HG03175 (cell line): ENCODE results near the gene BHLHE23.
A peak's percentile ranks its signal among the peaks of the same experiment; 100 is the strongest.

Experiments used
- ATAC-seq: cut with Tn5 transposase; IDR thresholded peaks from one replicate; pipeline ENCODE4 v1.9.1; 2021; ENCODE audit warnings: mild to moderate bottlenecking, moderate library complexity; ENCODE audit not compliant: unreplicated experiment

BHLHE23 gene

DNA sequence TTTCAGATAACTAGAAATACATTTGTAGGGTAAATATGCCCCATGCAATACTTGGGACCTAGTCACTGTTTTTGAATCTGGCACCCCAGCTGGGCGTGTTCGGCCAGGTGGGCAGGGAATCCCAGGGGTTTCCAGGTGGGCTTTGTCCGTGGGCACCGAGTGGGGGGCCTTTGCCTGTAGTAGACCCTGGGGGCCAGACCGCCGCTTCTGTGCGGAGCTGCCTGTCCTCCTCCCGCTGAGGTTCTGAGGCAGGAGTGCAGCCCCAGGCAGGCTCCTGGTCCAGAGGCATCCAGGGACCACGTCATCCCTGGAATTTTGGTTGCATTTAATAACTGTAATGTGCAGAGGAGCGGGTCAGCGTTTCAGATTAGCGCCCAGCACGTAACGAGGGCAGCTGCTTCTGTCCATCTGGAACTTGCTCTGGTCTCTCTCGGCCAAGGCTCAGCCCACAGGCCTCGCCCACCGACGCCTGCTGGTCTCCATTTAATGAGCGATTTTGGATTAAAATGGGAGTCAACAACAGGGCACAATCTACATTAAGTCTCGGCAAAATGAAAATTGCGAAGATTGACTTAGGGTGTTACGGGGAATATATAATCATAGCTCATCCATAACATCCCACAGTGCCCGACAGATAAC is 12.8 kb downstream of the BHLHE23 start:
- no peak for ATAC-seq

GRCh38 chr20:62991863-62992262 is 14.9 kb downstream of the BHLHE23 start:
- no peak for ATAC-seq

DNA sequence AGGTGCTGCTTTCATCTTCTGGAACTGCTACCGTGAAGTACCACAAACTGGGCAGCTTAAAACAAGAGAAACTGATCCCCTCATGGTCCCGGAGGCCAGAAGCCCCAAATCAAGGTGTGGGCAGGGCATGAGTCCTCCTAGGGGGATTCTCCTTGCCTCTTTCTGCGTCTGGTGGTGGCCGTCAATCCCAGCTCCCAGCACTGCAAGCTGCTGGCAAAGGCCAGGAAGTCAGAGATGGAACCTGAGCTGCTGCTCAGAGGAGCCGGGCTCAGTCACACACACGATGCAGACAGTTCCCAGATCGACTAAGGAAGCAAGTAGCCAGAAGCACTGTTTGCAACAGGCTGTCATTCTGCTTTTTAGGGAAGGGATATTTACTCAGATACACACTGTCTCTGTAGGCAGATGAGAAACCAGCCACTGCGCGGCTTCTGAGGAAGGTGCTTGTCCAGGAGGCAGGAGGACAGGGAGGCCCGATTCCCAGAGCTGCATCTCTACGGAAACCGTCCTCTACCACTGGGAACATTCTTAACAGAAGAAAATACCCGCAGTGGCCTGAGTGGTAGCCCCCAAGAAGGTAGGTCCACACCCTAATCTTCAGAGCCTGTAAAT is 15.5 kb downstream of the BHLHE23 start:
- no peak for ATAC-seq

- ATAC-seq: no peak
Measured at GRCh38 chr20:62990306-62990825, 16.4 kb downstream of the BHLHE23 start.

DNA sequence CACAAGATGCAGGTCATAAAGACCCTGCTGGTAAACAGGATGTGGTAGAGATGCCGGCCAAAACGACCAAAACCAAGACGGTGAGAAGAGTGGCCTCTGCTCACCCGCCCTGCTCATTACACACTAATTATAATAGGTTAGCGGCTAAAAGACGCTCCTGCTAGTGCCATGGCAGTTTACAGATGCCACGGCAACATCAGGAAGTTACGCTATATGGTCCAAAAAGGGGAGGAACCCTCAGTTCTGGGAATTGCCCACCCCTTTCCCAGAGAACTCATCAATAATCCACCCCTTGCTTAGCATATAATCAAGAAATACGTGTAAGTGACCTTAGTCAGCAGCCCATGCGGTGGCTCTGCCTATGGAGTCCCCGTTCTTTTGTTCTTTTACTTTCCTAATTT is 17.6 kb downstream of the BHLHE23 start:
- no peak for ATAC-seq

DNA sequence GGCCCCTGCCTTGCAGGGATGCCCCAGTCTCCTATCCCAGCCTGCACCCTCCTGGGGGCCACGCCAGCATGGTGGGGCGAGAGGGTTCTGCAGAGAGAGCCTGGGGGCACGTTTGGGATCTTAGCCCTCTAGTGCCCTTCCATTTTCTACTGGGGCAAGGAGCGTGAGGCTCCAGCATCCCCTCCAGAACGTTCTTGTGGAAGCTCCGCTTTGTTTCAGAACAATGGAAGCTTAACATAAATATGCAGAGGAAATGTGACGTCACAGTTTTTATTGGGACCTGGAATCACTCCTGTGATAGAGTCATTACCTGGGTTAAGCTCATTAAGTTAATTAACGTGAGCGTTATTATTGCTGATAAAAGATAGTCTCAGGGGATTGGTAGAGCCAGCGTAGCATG is 19.6 kb downstream of the BHLHE23 start:
- ATAC-seq: no peak

GRCh38 chr20:62986257-62986800 is 20.4 kb downstream of the BHLHE23 start:
- no peak for ATAC-seq

DNA sequence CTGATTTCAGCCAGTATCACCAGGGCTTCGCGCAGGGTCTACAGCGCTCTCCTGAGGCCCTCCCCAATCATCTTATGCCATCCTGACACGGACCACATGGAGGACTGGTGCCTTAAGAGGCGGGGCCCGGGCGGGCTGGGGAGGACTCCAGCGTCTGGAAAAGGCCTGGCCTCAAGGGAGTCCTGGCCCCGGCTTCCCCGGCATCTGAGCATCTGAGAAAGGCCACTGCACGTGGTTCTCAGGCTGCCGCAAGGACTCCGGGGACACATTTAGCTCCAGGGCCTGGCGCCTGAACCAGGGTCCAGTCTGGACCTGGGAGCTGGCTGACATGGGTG is 21.4 kb downstream of the BHLHE23 start:
- ATAC-seq: no peak

DNA sequence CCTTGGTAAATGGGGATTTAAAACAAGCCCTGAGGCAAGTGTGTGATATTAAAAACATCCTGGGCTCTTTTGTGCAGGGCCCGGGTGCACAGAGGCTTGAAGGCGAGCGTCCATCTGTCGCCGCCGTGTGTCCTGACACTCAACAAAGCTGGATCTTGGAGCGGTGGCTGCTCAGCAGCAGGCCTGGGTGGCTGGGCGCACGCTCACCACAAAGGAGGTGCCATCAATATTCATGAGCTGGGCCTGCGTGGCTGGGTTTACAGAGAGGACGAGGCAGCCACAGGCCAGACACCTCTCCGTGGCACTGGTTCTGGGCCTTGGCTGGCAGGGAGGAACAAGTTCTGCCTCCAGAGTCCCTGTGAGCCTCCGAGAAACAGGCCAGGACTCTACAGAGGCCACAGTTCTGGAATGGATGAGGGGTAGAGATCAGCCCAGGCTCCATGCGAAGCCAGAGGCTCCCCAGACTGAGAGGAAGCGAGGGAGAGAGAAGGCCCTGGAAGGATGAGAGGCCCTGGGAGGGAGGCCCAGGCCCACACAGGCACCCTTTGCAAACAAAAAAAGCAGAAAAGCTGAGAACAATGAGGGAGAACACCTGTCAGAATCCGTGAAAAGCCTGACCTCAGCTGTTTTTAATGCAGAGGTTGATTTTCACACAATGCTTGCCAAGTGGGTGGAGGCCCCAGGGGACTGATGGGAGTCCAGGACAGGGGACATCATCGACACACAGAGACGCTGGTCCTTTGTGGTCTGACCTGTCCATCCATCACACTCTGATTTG is 21.9 kb downstream of the BHLHE23 start:
- ATAC-seq: no peak

- no peak for ATAC-seq
Measured at GRCh38 chr20:62983210-62983609, 23.6 kb downstream of the BHLHE23 start.

DNA sequence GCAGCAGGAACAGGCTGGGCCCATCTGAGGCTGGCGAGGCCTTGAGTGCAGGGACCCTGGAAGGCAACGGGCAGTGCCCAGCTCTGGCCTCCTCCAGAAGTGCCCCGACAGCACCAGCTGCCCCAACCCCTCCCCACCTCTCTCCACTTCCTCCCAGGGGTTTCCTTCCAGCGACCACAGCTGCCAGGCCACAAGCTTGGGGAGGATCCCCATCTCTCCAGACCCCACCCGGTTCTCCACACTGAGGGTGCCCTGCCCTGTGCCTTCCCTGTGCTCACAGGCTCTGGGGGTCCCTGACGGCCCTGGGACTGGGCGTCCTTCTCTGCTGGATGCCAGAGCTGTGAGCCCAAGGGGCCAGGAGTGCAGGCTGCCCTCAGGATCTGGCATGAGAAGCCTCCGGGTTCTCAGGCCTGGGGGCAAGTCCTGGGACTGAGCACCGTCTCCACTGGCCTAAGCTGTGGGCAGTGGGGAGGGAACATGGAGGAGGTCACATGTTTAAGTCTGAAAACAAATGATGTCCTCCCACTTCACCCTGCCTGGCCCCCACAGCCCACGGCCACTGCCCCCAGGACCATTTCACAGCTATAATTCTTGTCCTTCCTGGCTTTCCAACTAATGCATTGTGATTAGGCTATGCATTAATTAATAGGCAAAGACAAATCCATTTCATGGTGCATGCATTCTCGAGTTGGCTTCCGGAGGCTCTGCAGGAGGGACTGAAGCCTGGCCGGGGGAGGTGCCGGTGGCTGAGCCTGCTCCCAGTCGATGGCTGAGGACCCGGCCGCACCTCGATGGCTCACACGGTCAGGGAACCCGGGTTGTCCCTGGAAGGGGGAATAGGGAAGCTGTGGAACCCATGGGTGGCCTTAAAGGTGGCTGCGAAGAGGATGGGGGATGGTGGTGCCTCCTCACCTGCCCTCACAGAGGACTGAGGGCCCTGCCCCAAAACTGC is 24.4 kb downstream of the BHLHE23 start:
- ATAC-seq: no peak

GRCh38 chr20:62980970-62981369 is 25.8 kb downstream of the BHLHE23 start:
- no peak for ATAC-seq

DNA sequence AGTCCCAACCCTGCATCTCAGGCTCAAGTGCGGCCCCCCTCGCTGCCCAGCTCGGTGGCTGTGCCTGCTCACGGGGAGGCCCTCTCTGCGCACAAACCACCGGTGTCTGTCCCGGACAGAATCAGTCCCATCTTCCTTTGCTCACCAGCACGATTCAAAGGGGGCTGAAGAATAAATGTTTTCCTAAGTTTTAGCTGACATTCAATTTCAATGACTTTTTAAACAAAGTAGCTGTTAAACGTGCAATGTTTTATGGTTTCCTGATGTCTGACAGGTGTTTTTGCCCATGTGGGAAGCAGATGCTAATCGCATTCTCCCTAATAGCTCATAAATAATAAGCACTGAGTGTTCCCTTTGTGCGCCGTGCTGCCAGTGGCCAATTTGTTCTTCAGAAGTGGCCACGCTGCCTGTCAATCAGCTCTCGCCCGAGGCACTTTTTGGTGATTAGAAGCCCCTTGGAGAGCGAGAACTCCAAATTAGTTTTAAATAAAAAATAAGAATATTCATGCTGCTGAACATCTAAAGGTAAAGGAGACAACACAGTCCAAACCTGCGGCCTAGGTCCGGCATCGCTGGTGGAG is 26.3 kb downstream of the BHLHE23 start:
- ATAC-seq: no peak

GRCh38 chr20:62979876-62980373 is 26.8 kb downstream of the BHLHE23 start:
- no peak for ATAC-seq

- no peak for ATAC-seq
Measured at GRCh38 chr20:62979310-62979709, 27.5 kb downstream of the BHLHE23 start.

DNA sequence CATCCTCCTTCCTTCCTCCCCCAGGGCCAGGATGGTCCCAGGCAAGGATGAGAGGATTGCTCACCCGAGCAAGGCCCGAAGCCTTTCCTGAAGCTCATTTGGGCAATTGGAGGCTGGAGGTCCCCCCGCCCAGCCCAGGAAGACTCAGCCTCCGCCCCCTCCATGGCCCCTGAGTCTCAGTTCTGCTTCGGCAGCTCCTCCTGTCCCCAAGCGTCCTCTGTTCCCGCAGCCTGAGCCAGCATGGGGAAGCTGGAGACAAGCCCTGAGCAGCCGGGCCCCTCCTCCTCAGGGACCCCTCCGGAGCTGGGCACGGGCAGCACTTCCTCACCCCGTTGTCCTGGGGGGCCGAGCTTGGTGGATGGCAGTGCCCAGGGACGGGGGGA is 28.2 kb downstream of the BHLHE23 start:
- no peak for ATAC-seq

- peak; percentile 76 for ATAC-seq
Measured at GRCh38 chr20:62977613-62978560, 28.9 kb downstream of the BHLHE23 start.

GRCh38 chr20:62976886-62977285 is 29.9 kb downstream of the BHLHE23 start:
- ATAC-seq: no peak
